Neural cell (in vitro differentiated cells): Measurements from ENCODE around the gene GPR17.

Experiments
- MXI1 ChIP-seq: fragments of 450-650 bp; conservative IDR thresholded peaks from 2 replicates; pipeline ENCODE4 v1.6.1; 2014; ENCODE audit warnings: antibody characterized with exemption, mild to moderate bottlenecking; ENCODE audit not compliant: poor library complexity, severe bottlenecking
- TF ChIP-seq, protein P1 (sequence below): fragments of 450-650 bp; IDR thresholded peaks from 2 replicates; pipeline ENCODE4 v1.5.1; 2014; ENCODE audit warnings: antibody characterized with exemption, mild to moderate bottlenecking, moderate library complexity; ENCODE audit not compliant: poor library complexity, severe bottlenecking

DNA sequence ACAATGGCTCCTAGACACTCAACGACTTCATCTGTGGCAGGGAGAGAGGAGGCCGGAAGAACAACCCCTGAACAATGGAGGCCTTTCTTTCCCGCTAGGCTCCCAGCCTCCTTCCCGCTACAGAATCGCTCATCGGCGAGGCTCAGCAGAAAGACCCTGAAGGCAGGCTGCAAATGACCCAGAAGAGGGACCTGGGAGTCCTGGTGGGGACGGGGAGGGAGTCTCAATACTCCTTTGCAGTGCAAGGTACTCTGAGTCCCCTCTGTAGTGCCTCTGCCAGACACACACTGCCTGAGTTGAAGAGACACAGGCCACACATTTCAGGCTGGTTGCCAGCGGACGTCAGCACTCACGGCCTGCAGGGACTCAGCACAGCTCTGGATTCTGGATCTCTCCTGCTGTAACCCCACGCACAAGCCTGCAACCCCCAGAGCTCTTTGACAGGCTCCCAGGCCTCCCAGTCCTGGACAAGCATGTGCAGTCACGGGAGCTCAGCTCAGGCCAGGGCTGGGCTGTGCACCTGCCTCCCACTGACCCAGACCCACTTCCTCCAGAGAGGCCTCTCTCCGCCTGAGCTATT lies 6.1 kb downstream of the GPR17 start:
- TF ChIP-seq MXI1: no peak
- TF ChIP-seq, protein P1, sequence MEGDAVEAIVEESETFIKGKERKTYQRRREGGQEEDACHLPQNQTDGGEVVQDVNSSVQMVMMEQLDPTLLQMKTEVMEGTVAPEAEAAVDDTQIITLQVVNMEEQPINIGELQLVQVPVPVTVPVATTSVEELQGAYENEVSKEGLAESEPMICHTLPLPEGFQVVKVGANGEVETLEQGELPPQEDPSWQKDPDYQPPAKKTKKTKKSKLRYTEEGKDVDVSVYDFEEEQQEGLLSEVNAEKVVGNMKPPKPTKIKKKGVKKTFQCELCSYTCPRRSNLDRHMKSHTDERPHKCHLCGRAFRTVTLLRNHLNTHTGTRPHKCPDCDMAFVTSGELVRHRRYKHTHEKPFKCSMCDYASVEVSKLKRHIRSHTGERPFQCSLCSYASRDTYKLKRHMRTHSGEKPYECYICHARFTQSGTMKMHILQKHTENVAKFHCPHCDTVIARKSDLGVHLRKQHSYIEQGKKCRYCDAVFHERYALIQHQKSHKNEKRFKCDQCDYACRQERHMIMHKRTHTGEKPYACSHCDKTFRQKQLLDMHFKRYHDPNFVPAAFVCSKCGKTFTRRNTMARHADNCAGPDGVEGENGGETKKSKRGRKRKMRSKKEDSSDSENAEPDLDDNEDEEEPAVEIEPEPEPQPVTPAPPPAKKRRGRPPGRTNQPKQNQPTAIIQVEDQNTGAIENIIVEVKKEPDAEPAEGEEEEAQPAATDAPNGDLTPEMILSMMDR: no peak
